SK-N-SH treated with all-trans-retinoic acid at 6 μM for 48 hours (cell line): ENCODE data around the gene ERLIN1.

Experiments used
- ARNTL ChIP-seq: fragments of 450-650 bp; formaldehyde crosslinking; IDR thresholded peaks from 2 replicates; pipeline ENCODE4 v1.5.0; 2020; ENCODE audit warnings: low read depth, mild to moderate bottlenecking, moderate library complexity, borderline replicate concordance
- ESRRG ChIP-seq: fragments of 250-450 bp; sonication (Bioruptor Pico); IDR thresholded peaks from 2 replicates; pipeline ENCODE4 v1.6.1; 2021; ENCODE audit warnings: mild to moderate bottlenecking
- OSR1 ChIP-seq: fragments of 250-450 bp; sonication (Bioruptor Pico); IDR thresholded peaks from 2 replicates; pipeline ENCODE4 v1.8.0; 2022; ENCODE audit warnings: moderate library complexity, mild to moderate bottlenecking, inconsistent platforms
- PPARA ChIP-seq: fragments of 250-450 bp; sonication (Bioruptor Pico); IDR thresholded peaks from 2 replicates; pipeline ENCODE4 v1.5.0; 2020; ENCODE audit warnings: mild to moderate bottlenecking, borderline replicate concordance
- RARB ChIP-seq: fragments of 250-450 bp; sonication (Bioruptor Pico); IDR thresholded peaks from 2 replicates; pipeline ENCODE4 v1.8.0; 2021; ENCODE audit warnings: mild to moderate bottlenecking, moderate library complexity
- ZFP3 ChIP-seq: fragments of 250-450 bp; sonication (Bioruptor Pico); IDR thresholded peaks from 2 replicates; pipeline ENCODE4 v1.5.0; 2020; ENCODE audit warnings: mild to moderate bottlenecking, moderate library complexity
- ZFP30 ChIP-seq: fragments of 450-650 bp; formaldehyde crosslinking; IDR thresholded peaks from 2 replicates; pipeline ENCODE4 v1.5.0; 2022; ENCODE audit warnings: mild to moderate bottlenecking, moderate library complexity
- ZNF565 ChIP-seq: fragments of 450-650 bp; formaldehyde crosslinking; conservative IDR thresholded peaks from 2 replicates; pipeline ENCODE4 v1.5.0; 2020; ENCODE audit warnings: low read depth, mild to moderate bottlenecking, moderate library complexity
- TF ChIP-seq, protein P1 (sequence below): fragments of 250-450 bp; sonication (Bioruptor Pico); IDR thresholded peaks from 2 replicates; pipeline ENCODE4 v1.5.1; 2020; ENCODE audit warnings: low read depth, mild to moderate bottlenecking, moderate library complexity
- TF ChIP-seq, protein P2 (sequence below): fragments of 250-450 bp; sonication (Bioruptor Pico); IDR thresholded peaks from 2 replicates; pipeline ENCODE4 v1.8.0; 2020; ENCODE audit warnings: mild to moderate bottlenecking, moderate library complexity, borderline replicate concordance

DNA sequence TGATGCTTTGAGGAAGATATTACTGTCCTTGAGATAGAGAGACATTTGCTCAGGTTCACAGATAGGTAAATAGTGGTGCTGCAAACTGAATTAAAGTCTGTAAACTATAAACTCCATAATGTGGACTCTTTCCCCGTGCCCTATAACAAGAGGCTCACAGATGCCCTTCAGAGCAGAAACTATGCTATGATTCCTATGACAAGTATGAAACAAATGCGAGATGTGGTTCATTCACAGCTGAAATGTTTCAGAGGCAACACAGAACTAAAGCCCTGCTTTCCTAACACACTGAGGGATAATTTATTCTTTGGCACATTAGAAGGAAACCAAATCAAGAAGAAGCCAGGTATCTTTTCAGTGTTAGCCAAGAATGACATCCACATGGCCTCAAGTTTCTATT is 30.2 kb upstream of the ERLIN1 start:
- TF ChIP-seq ZFP3 (CRISPR knock-in tag) (no peak), ZFP30 (CRISPR knock-in tag) (no peak), RARB (CRISPR knock-in tag) (no peak), ZNF565 (CRISPR knock-in tag) (no peak), PPARA (CRISPR knock-in tag) (no peak), OSR1 (CRISPR knock-in tag) (no peak), ARNTL (CRISPR knock-in tag) (no peak), ESRRG (CRISPR knock-in tag) (no peak)
- TF ChIP-seq, protein P1, sequence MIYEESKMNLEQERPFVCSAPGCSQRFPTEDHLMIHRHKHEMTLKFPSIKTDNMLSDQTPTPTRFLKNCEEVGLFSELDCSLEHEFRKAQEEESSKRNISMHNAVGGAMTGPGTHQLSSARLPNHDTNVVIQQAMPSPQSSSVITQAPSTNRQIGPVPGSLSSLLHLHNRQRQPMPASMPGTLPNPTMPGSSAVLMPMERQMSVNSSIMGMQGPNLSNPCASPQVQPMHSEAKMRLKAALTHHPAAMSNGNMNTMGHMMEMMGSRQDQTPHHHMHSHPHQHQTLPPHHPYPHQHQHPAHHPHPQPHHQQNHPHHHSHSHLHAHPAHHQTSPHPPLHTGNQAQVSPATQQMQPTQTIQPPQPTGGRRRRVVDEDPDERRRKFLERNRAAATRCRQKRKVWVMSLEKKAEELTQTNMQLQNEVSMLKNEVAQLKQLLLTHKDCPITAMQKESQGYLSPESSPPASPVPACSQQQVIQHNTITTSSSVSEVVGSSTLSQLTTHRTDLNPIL (CRISPR knock-in tag), result no peak
- TF ChIP-seq, protein P2, sequence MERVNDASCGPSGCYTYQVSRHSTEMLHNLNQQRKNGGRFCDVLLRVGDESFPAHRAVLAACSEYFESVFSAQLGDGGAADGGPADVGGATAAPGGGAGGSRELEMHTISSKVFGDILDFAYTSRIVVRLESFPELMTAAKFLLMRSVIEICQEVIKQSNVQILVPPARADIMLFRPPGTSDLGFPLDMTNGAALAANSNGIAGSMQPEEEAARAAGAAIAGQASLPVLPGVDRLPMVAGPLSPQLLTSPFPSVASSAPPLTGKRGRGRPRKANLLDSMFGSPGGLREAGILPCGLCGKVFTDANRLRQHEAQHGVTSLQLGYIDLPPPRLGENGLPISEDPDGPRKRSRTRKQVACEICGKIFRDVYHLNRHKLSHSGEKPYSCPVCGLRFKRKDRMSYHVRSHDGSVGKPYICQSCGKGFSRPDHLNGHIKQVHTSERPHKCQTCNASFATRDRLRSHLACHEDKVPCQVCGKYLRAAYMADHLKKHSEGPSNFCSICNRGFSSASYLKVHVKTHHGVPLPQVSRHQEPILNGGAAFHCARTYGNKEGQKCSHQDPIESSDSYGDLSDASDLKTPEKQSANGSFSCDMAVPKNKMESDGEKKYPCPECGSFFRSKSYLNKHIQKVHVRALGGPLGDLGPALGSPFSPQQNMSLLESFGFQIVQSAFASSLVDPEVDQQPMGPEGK, result no peak
